Esophagus muscularis mucosa (tissue), 4 donors: ENCODE data around the gene ACADS. TPM values are rescaled to one million over a fixed set of nuclear protein-coding genes. Genes with fewer than 3 reads are reported as not detected.

ENCODE experiments used
- DNase-seq: peaks from one replicate; pipeline ENCODE4 v3.0.0-alpha.2; 2017; ENCODE audit errors: extremely low spot score
- H3K27ac ChIP-seq, 4 donors: fragments of 200-600 bp; sonication (generic); replicated peaks in 1 of 4; 1 replicate in 3 of 4; 2 replicates in 1 of 4; pipeline ENCODE4 v1.5.1; 2016 to 2019; ENCODE audit warnings: mild to moderate bottlenecking in 1 of 4
- H3K27me3 ChIP-seq, 4 donors: fragments of 200-600 bp; sonication (generic); one replicate each; pipeline versions ENCODE4 v1.5.1 to v1.6.0; 2016 to 2019
- H3K36me3 ChIP-seq, 4 donors: fragments of 200-600 bp; sonication (generic); one replicate each; pipeline ENCODE4 v1.5.1; 2016 to 2019
- H3K4me1 ChIP-seq, 4 donors: fragments of 200-600 bp; sonication (generic); one replicate each; pipeline ENCODE4 v1.5.1; 2016 to 2019
- H3K4me3 ChIP-seq, 4 donors: fragments of 200-600 bp; sonication (generic); 1 replicate in 2 of 4; 2 replicates in 2 of 4; pipeline ENCODE4 v1.5.1; 2016 to 2019; ENCODE audit warnings: mild to moderate bottlenecking in 4 of 4, moderate library complexity in 1 of 4
- H3K9me3 ChIP-seq, 4 donors: fragments of 200-600 bp; sonication (generic); 1 replicate in 3 of 4; 2 replicates in 1 of 4; pipeline ENCODE4 v1.5.1; 2016 to 2019
- CTCF ChIP-seq, 3 experiments: fragments of 200-600 bp in 2 of 3; fragments of 450-650 bp in 1 of 3; sonication (generic) in 2 of 3; IDR thresholded peaks; one replicate each; pipeline ENCODE4 v1.5.1; 2017 to 2019; ENCODE audit warnings: antibody characterized with exemption in 3 of 3, mild to moderate bottlenecking in 2 of 3, moderate library complexity in 1 of 3
- EP300 ChIP-seq: sonication (generic); formaldehyde crosslinking; IDR thresholded peaks from one replicate; pipeline ENCODE4 v1.6.1; 2017; ENCODE audit warnings: antibody characterized with exemption
- POLR2A ChIP-seq: fragments of 450-650 bp; IDR thresholded peaks from one replicate; pipeline ENCODE4 v1.6.1; 2017; ENCODE audit warnings: antibody characterized with exemption, moderate library complexity, mild to moderate bottlenecking, low read depth
- POLR2AphosphoS5 ChIP-seq, 2 donors: sonication (generic); formaldehyde crosslinking; IDR thresholded peaks; one replicate each; pipeline ENCODE4 v1.6.1; 2017; ENCODE audit warnings: antibody characterized with exemption in 2 of 2
- WGBS: methylation state at CpG from one replicate; pipeline ENCODE4 v1.1.5; 2018; 5-methylcytosine and 5-hydroxymethylcytosine counted together
- intact Hi-C: fragments of 100-400 bp; cut with DNase I; formaldehyde crosslinking; loops from one replicate; pipeline ENCODE4 v1.15.1; 2023
- total RNA-seq, 4 donors: library from RNA; depleted of rRNA; stranded (reverse); fragments of >200 nt; gene quantifications; one replicate each; pipeline versions ENCODE4 v1.1.0 to v1.2.1, GENCODE V29; 2016

ACADS gene
- total RNA-seq, 4 donors from 2014 or later, result 31.6 to 64.2 (median 46.0) TPM

DNA sequence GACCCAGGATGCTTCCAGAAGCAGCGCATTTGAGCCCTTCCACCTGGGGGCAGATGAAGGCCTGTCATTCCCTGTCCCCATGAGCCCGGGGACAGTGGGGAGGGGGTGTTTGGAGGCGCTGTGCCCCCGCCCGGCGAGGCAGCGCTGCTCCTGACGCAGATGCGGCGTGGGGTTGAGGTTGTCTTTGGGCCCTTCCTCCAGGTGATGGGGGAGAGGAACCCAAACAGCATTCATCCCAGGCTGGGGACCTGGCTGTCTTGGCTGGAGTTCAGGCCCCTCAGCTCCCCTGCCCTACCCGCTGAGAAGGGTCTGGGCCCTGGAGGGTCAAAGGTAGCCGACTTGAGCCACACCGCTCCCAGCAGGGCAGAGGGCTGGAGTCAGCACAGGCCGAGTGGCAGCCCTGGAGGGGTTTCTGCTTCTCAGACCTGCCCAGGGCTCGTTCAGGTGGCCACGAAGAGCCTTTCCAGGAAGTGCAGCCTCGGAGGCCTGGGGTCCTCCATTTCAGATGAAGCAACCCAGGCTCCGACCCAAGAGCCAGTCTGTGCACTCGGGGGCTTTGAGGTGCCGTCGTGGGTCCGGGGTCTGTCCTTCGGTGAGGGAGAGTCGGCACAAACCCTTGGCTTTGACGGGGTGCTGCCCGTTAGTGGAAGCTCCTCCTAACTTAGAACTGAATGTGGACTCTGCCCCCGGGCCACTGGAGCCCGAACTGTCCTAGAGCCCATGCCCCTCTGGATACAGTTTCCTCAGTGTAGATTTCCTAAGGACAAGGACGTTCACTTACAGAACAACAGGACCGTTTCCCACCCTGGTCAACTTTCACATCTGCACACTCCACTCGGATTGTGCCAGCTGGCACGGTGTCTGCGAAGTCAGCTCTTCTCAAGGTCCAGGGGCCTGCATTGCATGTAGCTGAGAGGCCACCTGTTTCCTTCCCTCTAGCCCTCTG is 16.1 kb downstream of the ACADS start:
- H3K4me3 ChIP-seq, result no peak overlapping the region
- TF ChIP-seq POLR2A, result no peak
- TF ChIP-seq EP300, result no peak
- no peak for TF ChIP-seq CTCF (IDR thresholded peaks at IDR 0.05)
- H3K27me3 ChIP-seq, result no peaks in the 10 kb centered on the region
- intact Hi-C loops, result no loop called here
- H3K4me1 ChIP-seq, result no peaks in the 10 kb centered on the region
- no peak for DNase-seq
- 81% methylated on average over 18 of the region's 33 CpGs for WGBS
- peaks cover 0 to 35% (median 31%) of the 10 kb centered on the region in 4 donors for H3K36me3 ChIP-seq
- H3K9me3 ChIP-seq, result no peaks in the 10 kb centered on the region
- no peak overlapping the region for H3K27ac ChIP-seq

GRCh38 chr12:120744922-120745493 is 19.4 kb downstream of the ACADS start:
- intact Hi-C loops, result no loop called here
- Histone ChIP-seq H3K9me3 (no peaks in the 10 kb centered on the region), H3K4me3 (no peak overlapping the region), H3K27ac (no peak overlapping the region), H3K4me1 (no peaks in the 10 kb centered on the region), H3K27me3 (no peaks in the 10 kb centered on the region), H3K36me3 (peaks cover 0 to 2% (median 1%) of the 10 kb centered on the region in 4 donors)
- TF ChIP-seq POLR2AphosphoS5 (IDR thresholded peaks at IDR 0.05) (no peak), EP300 (no peak)
- WGBS, result 85% methylated on average over 12 of the region's 15 CpGs
- no peak for DNase-seq

DNA sequence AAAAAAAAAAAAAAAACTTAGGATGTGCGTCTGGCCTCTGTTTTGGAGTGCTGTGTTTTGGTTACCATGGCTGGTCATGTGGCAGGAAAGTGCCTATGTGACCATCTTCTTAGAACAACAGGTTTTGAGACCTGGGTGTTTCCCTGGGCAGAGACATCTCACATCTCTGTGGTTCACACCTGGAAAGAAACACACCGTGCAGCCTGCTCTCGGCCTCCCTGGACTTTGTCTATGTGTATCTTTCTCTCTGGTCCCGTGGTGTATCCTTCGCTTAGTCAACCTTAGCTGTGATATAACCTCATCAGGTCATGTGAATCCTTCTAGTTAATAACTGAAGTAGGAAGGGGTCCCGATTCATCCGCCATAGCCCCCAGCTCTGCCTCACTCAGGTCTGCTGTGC is 22.6 kb downstream of the ACADS start:
- intact Hi-C loops, result no loop called here

DNA sequence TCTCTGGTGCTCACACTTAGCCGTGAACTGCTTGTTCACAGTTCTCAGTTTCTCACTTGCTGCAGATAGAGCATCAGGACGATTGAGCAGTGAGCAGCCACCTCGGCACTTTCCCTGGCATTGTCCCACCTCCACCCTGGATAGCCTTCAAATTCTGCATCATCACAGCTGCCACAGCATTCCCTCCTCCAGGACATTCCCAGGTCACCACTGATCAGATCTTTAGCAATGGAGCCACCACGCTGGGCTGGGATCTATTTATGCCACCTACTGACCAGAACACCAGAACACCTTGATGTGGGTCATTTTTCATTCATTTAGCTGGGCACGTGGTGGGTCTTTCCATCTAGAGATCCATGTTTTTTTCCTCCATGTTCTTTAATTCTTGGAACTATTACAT is 23.6 kb downstream of the ACADS start:
- no peak for DNase-seq
- intact Hi-C loops, result no loop called here
- Histone ChIP-seq H3K4me3 (no peak overlapping the region), H3K36me3 (no peaks in the 10 kb centered on the region), H3K27me3 (no peaks in the 10 kb centered on the region), H3K9me3 (no peaks in the 10 kb centered on the region), H3K4me1 (no peaks in the 10 kb centered on the region), H3K27ac (no peak overlapping the region)
- 79% methylated on average over 5 of the region's 5 CpGs for WGBS
- no peak for TF ChIP-seq EP300
- no peak for TF ChIP-seq POLR2AphosphoS5 (IDR thresholded peaks at IDR 0.05)
- TF ChIP-seq POLR2A, result no peak
- TF ChIP-seq CTCF (IDR thresholded peaks at IDR 0.05), result no peak

More for the DNA sequence above, 22.6 kb downstream of the ACADS start:
- TF ChIP-seq CTCF (IDR thresholded peaks at IDR 0.05), result no peak
- TF ChIP-seq POLR2AphosphoS5 (IDR thresholded peaks at IDR 0.05), result no peak
- TF ChIP-seq POLR2A, result no peak
- TF ChIP-seq EP300, result no peak
- Histone ChIP-seq H3K9me3 (no peaks in the 10 kb centered on the region), H3K36me3 (no peaks in the 10 kb centered on the region), H3K27ac (no peak overlapping the region), H3K4me1 (no peaks in the 10 kb centered on the region), H3K27me3 (no peaks in the 10 kb centered on the region), H3K4me3 (no peak overlapping the region)
- DNase-seq, result no peak
- 88% methylated on average over 7 of the region's 7 CpGs for WGBS

- Histone ChIP-seq H3K27ac (no peak overlapping the region), H3K36me3 (no peaks in the 10 kb centered on the region), H3K9me3 (no peaks in the 10 kb centered on the region), H3K4me1 (no peaks in the 10 kb centered on the region), H3K27me3 (no peaks in the 10 kb centered on the region), H3K4me3 (no peak overlapping the region)
- over 99% methylated on average over 5 of the region's 5 CpGs for WGBS
- no peak for DNase-seq
- TF ChIP-seq POLR2AphosphoS5 (IDR thresholded peaks at IDR 0.05) (no peak), POLR2A (no peak), CTCF (IDR thresholded peaks at IDR 0.05) (no peak), EP300 (no peak)
- intact Hi-C loops, result no loop called here
Measured at GRCh38 chr12:120750806-120751205, 25.2 kb downstream of the ACADS start.
